K562 (cell line): Measurements from ENCODE around the gene KRTAP4-7. TPM values are rescaled to one million over a fixed set of nuclear protein-coding genes. Genes with fewer than 3 reads are reported as not detected.

ENCODE experiments used
- ATAC-seq: fragments of 200-7000 bp; cut with Tn5 transposase; 3 replicates; pipeline ENCODE4 v1.9.1; 2020; ENCODE audit warnings: moderate library complexity
- BruUV-seq: library from RNA; stranded (reverse); fragments of 400-500 nt; replicated peaks from 2 replicates; lab custom pipeline; 2021; lab: Mats Ljungman, UMichigan
- CTCF ChIA-PET: fragments of 300-600 bp; formaldehyde crosslinking; extraction: SDS; loops from one replicate; lab custom pipeline; 2021; ENCODE audit warnings: low intra/inter-chr PET ratio; lab: Yijun Ruan, JAX
- POLR2A ChIA-PET: fragments of 300-600, 350-650 bp; sonication (Branson Sonifier 250); formaldehyde crosslinking; extraction: SDS; loops from one replicate; lab custom pipeline; 2021; ENCODE audit warnings: antibody characterized with exemption, inconsistent platforms; lab: Yijun Ruan, JAX
- DNase-seq, 4 experiments: peaks; one replicate each; pipeline versions ENCODE4 v3.0.0 to v3.0.0-alpha.2; 2011 to 2018; ENCODE audit warnings: low spot score in 3 of 4, mixed read lengths in 3 of 4; ENCODE audit errors: extremely low read depth in 1 of 4
- FAIRE-seq: peaks from 2 replicates; lab custom pipeline; 2011; peaks lifted over from hg19 to GRCh38; lab: Jason Lieb, UNC
- H2AFZ ChIP-seq: 2 replicates; pipeline ENCODE4 v1.6.0; 2011; ENCODE audit warnings: low read depth, low read length, control low read depth, inconsistent platforms
- H3K27ac ChIP-seq: fragments of 200-600 bp; 3 replicates; pipeline ENCODE4 v1.8.0; 2011; ENCODE audit warnings: low read depth, mild to moderate bottlenecking, control low read depth, inconsistent platforms, low read length, moderate library complexity, mixed read lengths; ENCODE audit errors: extremely low read depth
- H3K27me3 ChIP-seq, 2 experiments: fragments of 300-600 bp in 1 of 2; 2 replicates in 1 of 2; 3 replicates in 1 of 2; pipeline versions ENCODE4 v1.6.0 to v1.8.0; 2011; ENCODE audit warnings: inconsistent platforms in 2 of 2, low read length in 2 of 2, mild to moderate bottlenecking in 1 of 2, mixed read lengths in 1 of 2, moderate library complexity in 1 of 2; ENCODE audit not compliant: control insufficient read depth in 2 of 2, insufficient read depth in 2 of 2
- H3K36me3 ChIP-seq: fragments of 300-600 bp; 3 replicates; pipeline ENCODE4 v1.8.0; 2011; ENCODE audit warnings: mild to moderate bottlenecking, low read length, inconsistent platforms; ENCODE audit not compliant: control insufficient read depth, insufficient read depth
- H3K4me1 ChIP-seq, 2 experiments: fragments of 200-600 bp in 1 of 2; replicated peaks in 1 of 2; 2 replicates in 1 of 2; 3 replicates in 1 of 2; pipeline versions ENCODE4 v1.5.1 to v1.8.0; 2011; ENCODE audit warnings: inconsistent platforms in 2 of 2, low read length in 2 of 2, mild to moderate bottlenecking in 1 of 2, mixed read lengths in 1 of 2, moderate library complexity in 1 of 2; ENCODE audit not compliant: control insufficient read depth in 2 of 2, insufficient read depth in 2 of 2
- H3K4me2 ChIP-seq: 2 replicates; pipeline ENCODE4 v1.6.1; 2011; ENCODE audit warnings: low read length, control low read depth, inconsistent platforms, mixed read lengths; ENCODE audit not compliant: insufficient read depth
- H3K4me3 ChIP-seq: fragments of 200-600 bp; sonication (generic), shearing (Covaris generic); 2 replicates; pipeline ENCODE4 v1.5.1; 2016; ENCODE audit warnings: control low read depth, inconsistent platforms
- H3K79me2 ChIP-seq: fragments of 200-600 bp; 3 replicates; pipeline ENCODE4 v1.8.0; 2011; ENCODE audit warnings: low read length, inconsistent platforms; ENCODE audit not compliant: control insufficient read depth, insufficient read depth
- H3K9ac ChIP-seq, 2 experiments: 2 replicates each; pipeline versions ENCODE4 v1.6.0 to v1.6.1; 2011; ENCODE audit warnings: low read depth in 2 of 2, low read length in 2 of 2, control low read depth in 1 of 2, inconsistent platforms in 1 of 2, mild to moderate bottlenecking in 1 of 2, mixed read lengths in 1 of 2; ENCODE audit not compliant: insufficient read depth in 1 of 2
- H3K9me1 ChIP-seq: one replicate; pipeline ENCODE4 v1.6.0; 2011; ENCODE audit warnings: inconsistent platforms, mild to moderate bottlenecking, low read length, moderate library complexity; ENCODE audit not compliant: control insufficient read depth, insufficient read depth
- H3K9me3 ChIP-seq: replicated peaks from 2 replicates; pipeline ENCODE4 v1.5.1; 2011; ENCODE audit warnings: low read depth, low read length, inconsistent platforms; ENCODE audit not compliant: control insufficient read depth, insufficient read depth
- H4K20me1 ChIP-seq: replicated peaks from 2 replicates; pipeline ENCODE4 v1.6.1; 2011; ENCODE audit warnings: low read length, inconsistent platforms, mixed read lengths; ENCODE audit not compliant: control insufficient read depth, insufficient read depth
- FOXK2 ChIP-seq, 2 experiments: fragments of 450-650 bp; IDR thresholded peaks in 1 of 2; conservative IDR thresholded peaks in 1 of 2; 2 replicates each; pipeline ENCODE4 v1.6.1; 2016; ENCODE audit warnings: low read depth in 2 of 2, mild to moderate bottlenecking in 1 of 2
- RFX1 ChIP-seq: fragments of 450-650 bp; IDR thresholded peaks from 2 replicates; pipeline ENCODE4 v1.6.1; 2016; ENCODE audit warnings: mild to moderate bottlenecking, moderate library complexity
- RFX5 ChIP-seq: IDR thresholded peaks from 2 replicates; pipeline ENCODE4 v1.6.1; 2011; ENCODE audit warnings: low read depth, mild to moderate bottlenecking, improper control_type of control experiment, low read length
- ZNF445 ChIP-seq: fragments of 250-450 bp; sonication (Bioruptor Pico); IDR thresholded peaks from 2 replicates; pipeline ENCODE4 v1.4.0; 2020; ENCODE audit warnings: low read depth, mild to moderate bottlenecking, moderate library complexity
- ZNF57 ChIP-seq: fragments of 450-650 bp; formaldehyde crosslinking; IDR thresholded peaks from 2 replicates; pipeline ENCODE4 v1.4.0; 2020; ENCODE audit warnings: mild to moderate bottlenecking, moderate library complexity
- ZNF717 ChIP-seq: fragments of 250-450 bp; sonication (Bioruptor Pico); IDR thresholded peaks from 2 replicates; pipeline ENCODE4 v1.5.0; 2021
- WGBS: fragments of 100-300 bp; shearing (Covaris generic); methylation state at CpG from one replicate; pipeline ENCODE4 v1.1.6; 2016; ENCODE audit warnings: low coverage, mixed read lengths; ENCODE audit not compliant: insufficient coverage; ENCODE audit errors: missing lambda C conversion rate; 5-methylcytosine and 5-hydroxymethylcytosine counted together
- in situ Hi-C: fragments of 300-500 bp; cut with MboI; formaldehyde crosslinking; loops from 4 replicates; pipeline ENCODE4 v1.15.0; 2018; ENCODE audit warnings: inconsistent platforms, mixed read lengths
- intact Hi-C: fragments of 100-400 bp; cut with micrococcal nuclease; formaldehyde crosslinking; loops from 2 replicates; pipeline ENCODE4 v1.14.2; 2022
- polyA plus RNA-seq, 8 experiments: library from polyadenylated mRNA; depleted of rRNA in 4 of 8; stranded (reverse) in 5 of 8; unstranded in 3 of 8; fragments of >200 nt; fragmentation: Nextera tagmentation in 2 of 8; fragmentation: Illumina TruSeq in 1 of 8; extraction: Ambion mirVana in 2 of 8; extraction: Trizol in 1 of 8; gene quantifications; 2 replicates each; pipeline versions ENCODE4 v1.2.1 to v1.2.3, GENCODE V29; 2011 to 2014; ENCODE audit warnings: inconsistent platforms in 1 of 8, missing spikeins in 1 of 8
- total RNA-seq, 7 experiments: library from RNA; depleted of rRNA in 6 of 7; stranded (reverse); fragments of >200 nt in 6 of 7; fragmentation: Illumina TruSeq in 2 of 7; extraction: Trizol in 2 of 7; gene quantifications; 2 replicates each; pipeline versions ENCODE4 v1.2.1 to v1.2.3, GENCODE V29; 2011 to 2021; ENCODE audit warnings: low replicate concordance in 1 of 7
- TF ChIP-seq, protein P1 (sequence below): sonication (generic); formaldehyde crosslinking; IDR thresholded peaks from 2 replicates; pipeline ENCODE4 v1.8.0; 2022; ENCODE audit warnings: mild to moderate bottlenecking, missing genetic modification reagents

Gene KRTAP4-7
- total and polyA plus RNA-seq, 9 of the 15 experiments (the other 6 are each of a cell fraction or from before 2014, with no cell fraction given) = not detected

DNA sequence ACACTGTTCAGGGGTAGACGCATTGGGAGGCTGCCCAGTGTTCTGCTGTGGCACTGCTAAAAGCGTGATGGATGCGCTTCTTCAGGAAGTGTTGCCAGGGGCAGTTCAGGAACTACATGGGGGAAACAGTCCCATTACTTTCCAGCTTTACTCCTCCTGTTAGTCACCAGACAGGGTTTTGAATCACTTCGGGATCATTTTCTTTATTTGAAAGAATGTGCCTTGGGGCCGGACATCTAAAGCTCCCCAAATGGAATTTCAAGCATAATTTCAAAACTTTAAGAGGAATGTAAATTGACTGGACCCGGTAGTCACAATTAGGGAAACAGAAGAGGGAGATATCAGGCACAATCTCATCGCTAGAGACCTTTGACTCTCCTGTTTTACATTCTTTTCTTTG, 35.5 kb upstream of the KRTAP4-7 start:
- WGBS = under 1% methylated on average over 7 of the region's 7 CpGs
- peaks cover 2 to 7% of the 10 kb centered on the region in 2 experiments; a peak in 3 of 5 replicates for H3K27me3 ChIP-seq
- no peaks in the 10 kb centered on the region for H3K9me1 ChIP-seq
- H3K9me3 ChIP-seq = no peaks in the 10 kb centered on the region
- H2AFZ ChIP-seq = no peak overlapping the region
- H3K27ac ChIP-seq = no peak overlapping the region
- ChIA-PET POLR2A (no interaction called here), CTCF (no interaction called here)
- H4K20me1 ChIP-seq = no peaks in the 10 kb centered on the region
- no peak overlapping the region for H3K4me2 ChIP-seq
- H3K4me3 ChIP-seq = no peak overlapping the region
- in situ Hi-C loops (no loop called here), intact Hi-C loops (no loop called here)
- TF ChIP-seq FOXK2 (conservative IDR thresholded peaks at IDR 0.05 in 1 of 2, IDR thresholded peaks at IDR 0.05 in 1 of 2; ENCODE audit: low read depth in 2 of 2) (no peak), ZNF717 (no peak), RFX1 (no peak), ZNF445 (CRISPR knock-in tag) (no peak), ZNF57 (CRISPR knock-in tag) (no peak), RFX5 (no peak)
- TF ChIP-seq, protein P1, sequence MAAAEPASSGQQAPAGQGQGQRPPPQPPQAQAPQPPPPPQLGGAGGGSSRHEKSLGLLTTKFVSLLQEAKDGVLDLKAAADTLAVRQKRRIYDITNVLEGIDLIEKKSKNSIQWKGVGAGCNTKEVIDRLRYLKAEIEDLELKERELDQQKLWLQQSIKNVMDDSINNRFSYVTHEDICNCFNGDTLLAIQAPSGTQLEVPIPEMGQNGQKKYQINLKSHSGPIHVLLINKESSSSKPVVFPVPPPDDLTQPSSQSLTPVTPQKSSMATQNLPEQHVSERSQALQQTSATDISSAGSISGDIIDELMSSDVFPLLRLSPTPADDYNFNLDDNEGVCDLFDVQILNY = no peak
- no peak for DNase-seq
- no peak for FAIRE-seq
- no TSS peak for BruUV-seq
- no peak for ATAC-seq
- no peaks in the 10 kb centered on the region for H3K4me1 ChIP-seq
- H3K9ac ChIP-seq = no peak overlapping the region
- no peaks in the 10 kb centered on the region for H3K36me3 ChIP-seq
- no peaks in the 10 kb centered on the region for H3K79me2 ChIP-seq
